ENCODE results near the gene ALPG.

Gene ALPG

DNA sequence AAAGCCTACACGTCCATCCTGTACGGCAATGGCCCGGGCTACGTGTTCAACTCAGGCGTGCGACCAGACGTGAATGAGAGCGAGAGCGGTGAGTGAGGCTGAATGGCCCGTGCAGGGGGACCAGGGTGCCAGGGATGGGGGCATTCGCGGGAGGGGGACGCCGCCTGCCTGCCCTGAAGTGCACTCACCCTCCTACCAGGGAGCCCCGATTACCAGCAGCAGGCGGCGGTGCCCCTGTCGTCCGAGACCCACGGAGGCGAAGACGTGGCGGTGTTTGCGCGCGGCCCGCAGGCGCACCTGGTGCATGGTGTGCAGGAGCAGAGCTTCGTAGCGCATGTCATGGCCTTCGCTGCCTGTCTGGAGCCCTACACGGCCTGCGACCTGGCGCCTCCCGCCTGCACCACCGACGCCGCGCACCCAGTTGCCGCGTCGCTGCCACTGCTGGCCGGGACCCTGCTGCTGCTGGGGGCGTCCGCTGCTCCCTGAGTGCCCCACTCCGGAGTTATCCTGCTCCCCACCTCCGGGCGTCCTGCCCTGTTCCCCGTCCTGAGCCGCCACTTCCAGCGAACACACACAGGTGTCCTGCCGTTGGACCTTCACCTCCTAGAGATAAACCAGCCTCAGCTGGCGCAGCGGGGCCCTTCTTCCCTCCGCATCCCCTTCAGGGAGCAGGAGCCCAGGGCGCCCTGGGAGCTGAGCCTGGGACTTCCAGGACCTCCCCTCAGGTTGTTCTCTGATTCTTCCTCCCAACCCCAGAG, 52.2 kb downstream of the ALPG start:
- no peak overlapping the region for H3K4me3 ChIP-seq (ENCODE audit: low read depth, low read length)
- no peaks in the 10 kb centered on the region for H3K36me3 ChIP-seq
- peaks cover 17% of the 10 kb centered on the region for H3K27me3 ChIP-seq
- DNase-seq, result no peak
- TF ChIP-seq, protein P1, sequence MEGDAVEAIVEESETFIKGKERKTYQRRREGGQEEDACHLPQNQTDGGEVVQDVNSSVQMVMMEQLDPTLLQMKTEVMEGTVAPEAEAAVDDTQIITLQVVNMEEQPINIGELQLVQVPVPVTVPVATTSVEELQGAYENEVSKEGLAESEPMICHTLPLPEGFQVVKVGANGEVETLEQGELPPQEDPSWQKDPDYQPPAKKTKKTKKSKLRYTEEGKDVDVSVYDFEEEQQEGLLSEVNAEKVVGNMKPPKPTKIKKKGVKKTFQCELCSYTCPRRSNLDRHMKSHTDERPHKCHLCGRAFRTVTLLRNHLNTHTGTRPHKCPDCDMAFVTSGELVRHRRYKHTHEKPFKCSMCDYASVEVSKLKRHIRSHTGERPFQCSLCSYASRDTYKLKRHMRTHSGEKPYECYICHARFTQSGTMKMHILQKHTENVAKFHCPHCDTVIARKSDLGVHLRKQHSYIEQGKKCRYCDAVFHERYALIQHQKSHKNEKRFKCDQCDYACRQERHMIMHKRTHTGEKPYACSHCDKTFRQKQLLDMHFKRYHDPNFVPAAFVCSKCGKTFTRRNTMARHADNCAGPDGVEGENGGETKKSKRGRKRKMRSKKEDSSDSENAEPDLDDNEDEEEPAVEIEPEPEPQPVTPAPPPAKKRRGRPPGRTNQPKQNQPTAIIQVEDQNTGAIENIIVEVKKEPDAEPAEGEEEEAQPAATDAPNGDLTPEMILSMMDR (IDR thresholded peaks at IDR 0.05; ENCODE audit: low read depth, low read length), result no peak
- H3K4me1 ChIP-seq, result no peaks in the 10 kb centered on the region
- H3K9me3 ChIP-seq, result no peaks in the 10 kb centered on the region

DNA sequence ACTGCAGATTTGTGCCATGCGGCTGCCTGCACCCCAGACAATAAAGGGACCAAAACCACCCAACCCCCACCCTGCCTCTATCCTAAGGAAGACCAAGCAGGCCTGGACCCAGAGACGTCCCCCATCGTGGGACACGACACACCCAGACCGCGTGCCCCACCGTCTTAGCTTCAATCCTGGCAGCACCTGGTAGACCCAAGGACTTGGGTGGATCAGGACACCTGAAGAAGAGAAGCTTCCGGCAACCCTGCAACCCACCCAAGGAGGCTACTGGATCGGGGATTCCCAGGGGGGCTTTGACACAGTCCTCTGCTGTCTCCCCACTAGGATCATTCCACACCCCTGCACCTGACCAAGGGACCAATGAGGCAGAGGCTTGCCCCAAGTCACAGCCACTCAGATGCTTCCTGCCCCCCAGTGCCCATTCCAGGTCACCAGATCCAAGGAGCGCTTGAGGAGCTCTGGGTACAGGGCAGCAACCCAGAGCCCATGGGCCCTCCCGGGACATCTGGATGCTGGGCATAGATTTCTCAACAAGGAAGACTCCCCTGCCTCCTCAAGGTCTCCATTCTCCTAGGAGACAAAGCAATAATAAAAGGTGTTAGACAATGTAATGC, 52.9 kb downstream of the ALPG start:
- TF ChIP-seq, protein P1 (IDR thresholded peaks at IDR 0.05; ENCODE audit: low read depth, low read length), result no peak
- Histone ChIP-seq H3K27me3 (peaks cover 20% of the 10 kb centered on the region), H3K4me3 (ENCODE audit: low read depth, low read length) (no peak overlapping the region), H3K9me3 (no peaks in the 10 kb centered on the region), H3K36me3 (no peaks in the 10 kb centered on the region), H3K4me1 (no peaks in the 10 kb centered on the region)
- no peak for DNase-seq

DNA sequence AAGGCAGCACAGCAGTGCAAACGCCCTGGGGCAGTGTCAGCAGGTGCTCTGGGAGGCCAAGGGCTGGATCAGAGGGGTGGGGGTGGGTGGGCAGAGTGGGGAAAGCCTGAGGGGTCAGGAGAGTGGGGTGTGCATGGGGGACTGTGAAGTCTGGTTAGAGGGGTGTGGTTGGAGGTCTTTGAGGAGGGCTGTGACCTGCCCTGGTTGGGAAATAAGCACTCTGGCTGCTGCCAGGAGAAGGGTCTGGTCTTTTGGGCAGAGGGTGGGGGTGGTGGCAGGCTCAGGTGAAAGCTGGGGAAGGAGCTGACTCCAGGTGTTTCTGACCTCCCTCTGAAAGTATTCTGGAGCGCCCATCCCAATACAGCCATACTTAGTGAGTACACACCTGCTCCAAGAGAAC, 53.5 kb downstream of the ALPG start:
- Histone ChIP-seq H3K27me3 (peaks cover 20% of the 10 kb centered on the region), H3K9me3 (no peaks in the 10 kb centered on the region), H3K4me1 (no peaks in the 10 kb centered on the region), H3K4me3 (ENCODE audit: low read depth, low read length) (no peak overlapping the region), H3K36me3 (no peaks in the 10 kb centered on the region)
- TF ChIP-seq, protein P1 (IDR thresholded peaks at IDR 0.05; ENCODE audit: low read depth, low read length), result no peak
- no peak for DNase-seq
